Endothelial cell of umbilical vein (primary cell): Measurements from ENCODE around the gene TRAPPC2L.

ENCODE experiments used
- CTCF ChIP-seq, 2 donors: IDR thresholded peaks; 1 replicate in 1 of 2; 2 replicates in 1 of 2; pipeline ENCODE4 v1.5.1; 2011; ENCODE audit warnings: low read length in 2 of 2, mild to moderate bottlenecking in 2 of 2, moderate library complexity in 2 of 2, control low read depth in 1 of 2, inconsistent platforms in 1 of 2, low read depth in 1 of 2; ENCODE audit not compliant: insufficient read depth in 1 of 2; ENCODE audit errors: extremely low read depth in 1 of 2
- EZH2 ChIP-seq: IDR thresholded peaks from 2 replicates; pipeline ENCODE4 v1.6.1; 2012; ENCODE audit warnings: borderline replicate concordance, low read depth, mild to moderate bottlenecking, moderate library complexity, low read length, inconsistent platforms; ENCODE audit not compliant: severe bottlenecking
- FOS ChIP-seq: IDR thresholded peaks from 2 replicates; pipeline ENCODE4 v1.6.1; 2011; ENCODE audit warnings: mild to moderate bottlenecking, low read length, moderate library complexity, borderline replicate concordance; ENCODE audit not compliant: insufficient read depth
- GATA2 ChIP-seq: IDR thresholded peaks from 2 replicates; pipeline ENCODE4 v1.7.0; 2011; ENCODE audit warnings: low read depth, mild to moderate bottlenecking, moderate library complexity, mixed read lengths, low read length; ENCODE audit not compliant: insufficient read length, insufficient read depth
- JUN ChIP-seq: IDR thresholded peaks from 2 replicates; pipeline ENCODE4 v1.6.1; 2011; ENCODE audit warnings: borderline replicate concordance, low read depth; ENCODE audit not compliant: insufficient read length, insufficient read depth
- MAX ChIP-seq: IDR thresholded peaks from 2 replicates; pipeline ENCODE4 v1.6.1; 2011; ENCODE audit not compliant: insufficient read depth, insufficient read length
- MYC ChIP-seq: IDR thresholded peaks from one replicate; pipeline ENCODE4 v1.6.1; 2011; ENCODE audit warnings: mild to moderate bottlenecking, low read depth, low read length
- POLR2A ChIP-seq: IDR thresholded peaks from 2 replicates; pipeline ENCODE4 v1.6.1; 2012; ENCODE audit warnings: low read depth, mild to moderate bottlenecking, control low read depth, low read length
- POLR2AphosphoS5 ChIP-seq: IDR thresholded peaks from 2 replicates; pipeline ENCODE4 v1.6.1; 2012; ENCODE audit warnings: low read depth, mild to moderate bottlenecking, control low read depth, low read length, moderate library complexity; ENCODE audit not compliant: insufficient read depth

GRCh38 chr16:88864099-88864498 is 7.2 kb downstream of the TRAPPC2L start:
- TF ChIP-seq POLR2AphosphoS5 (no peak), CTCF (IDR thresholded peaks at IDR 0.05; ENCODE audit: extremely low read depth in 1 of 2, insufficient read depth in 1 of 2, low read depth in 1 of 2, low read length in 2 of 2) (no peak), MYC (no peak), POLR2A (no peak), EZH2 (no peak), MAX (no peak), JUN (no peak), GATA2 (no peak), FOS (no peak)
